ENCODE results near the gene CDC5L. TPM values are rescaled to one million over a fixed set of nuclear protein-coding genes. Genes with fewer than 3 reads are reported as not detected.

Gene CDC5L
- total RNA-seq, 1 experiment from 2014 or later: 22.1 TPM

DNA sequence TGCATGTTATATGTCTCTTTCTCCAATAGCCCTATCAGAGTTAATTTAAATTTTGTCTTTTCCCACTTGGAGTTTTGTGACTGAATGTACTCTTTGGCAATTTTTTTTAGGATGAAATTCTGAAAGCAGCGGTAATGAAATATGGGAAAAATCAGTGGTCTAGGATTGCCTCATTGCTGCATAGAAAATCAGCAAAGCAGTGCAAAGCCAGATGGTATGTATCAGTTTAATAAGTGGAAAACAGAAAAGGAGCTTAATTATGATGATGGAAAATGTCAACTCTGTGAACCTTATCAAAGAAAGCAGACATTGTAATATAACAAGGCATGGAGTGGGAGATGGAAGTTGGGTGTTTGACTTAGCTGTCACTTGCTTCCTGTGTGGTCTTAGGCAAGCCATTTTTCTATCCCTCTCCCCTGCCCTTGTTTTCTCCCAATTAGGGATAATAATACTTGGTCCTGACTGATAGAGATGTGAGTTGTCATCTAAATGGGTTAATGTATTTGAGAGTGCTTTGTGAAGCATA lies 2.7 kb downstream of the CDC5L start:
- DNase-seq: no peak
- H3K4me3 ChIP-seq (ENCODE audit: insufficient read depth, low read depth, low read length): no peak overlapping the region
- peaks cover 17% of the 10 kb centered on the region for H3K36me3 ChIP-seq (replicated peaks; ENCODE audit: control insufficient read depth, insufficient read depth, low read length)
- no peaks in the 10 kb centered on the region for H3K27me3 ChIP-seq (ENCODE audit: control insufficient read depth, insufficient read depth, low read length)

DNA sequence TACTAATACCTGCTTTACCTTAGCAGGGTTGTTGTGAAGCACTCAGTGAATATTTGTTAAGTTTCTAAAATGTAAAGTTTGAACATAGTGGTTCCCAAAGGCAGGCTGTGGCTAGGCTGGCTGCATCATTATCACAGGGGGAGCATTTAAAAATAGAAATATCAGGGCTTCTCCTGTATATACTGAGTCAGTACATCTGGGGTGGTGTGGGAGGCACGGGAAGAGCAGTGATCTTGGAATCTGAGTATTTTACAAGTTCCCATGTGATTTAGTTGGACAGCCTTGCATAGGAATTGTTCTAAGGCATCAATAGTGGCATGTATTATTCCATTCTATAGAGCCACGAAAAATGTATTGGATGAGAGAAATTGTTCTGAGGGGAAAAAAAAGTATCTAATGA lies 8.0 kb downstream of the CDC5L start:
- Histone ChIP-seq H3K36me3 (replicated peaks; ENCODE audit: control insufficient read depth, insufficient read depth, low read length) (peaks cover 38% of the 10 kb centered on the region), H3K4me3 (ENCODE audit: insufficient read depth, low read depth, low read length) (no peak overlapping the region), H3K27me3 (ENCODE audit: control insufficient read depth, insufficient read depth, low read length) (no peaks in the 10 kb centered on the region)
- DNase-seq: no peak

DNA sequence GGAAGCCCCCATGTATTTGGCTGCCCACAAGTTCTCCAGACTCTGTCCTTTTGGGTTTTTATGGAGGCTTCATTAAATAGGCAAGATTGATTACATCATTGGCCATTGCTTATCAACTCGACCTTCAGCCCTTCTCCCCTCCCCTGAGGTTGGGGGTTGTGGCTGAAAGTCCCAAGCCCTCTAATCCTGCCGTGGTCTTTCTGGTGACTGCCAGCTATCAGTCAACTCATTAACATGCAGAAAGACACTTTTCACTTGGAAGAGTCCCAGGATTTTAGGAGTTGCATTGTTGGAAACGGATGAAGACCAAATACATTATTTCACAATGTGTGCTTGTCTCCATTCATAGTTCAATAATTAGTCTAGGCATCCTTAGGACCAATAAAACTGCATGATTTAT lies 9.5 kb downstream of the CDC5L start:
- Histone ChIP-seq H3K36me3 (replicated peaks; ENCODE audit: control insufficient read depth, insufficient read depth, low read length) (peaks cover 44% of the 10 kb centered on the region), H3K4me3 (ENCODE audit: insufficient read depth, low read depth, low read length) (no peak overlapping the region), H3K27me3 (ENCODE audit: control insufficient read depth, insufficient read depth, low read length) (no peaks in the 10 kb centered on the region)
- no peak for DNase-seq

- no peak for DNase-seq
- Histone ChIP-seq H3K36me3 (replicated peaks; ENCODE audit: control insufficient read depth, insufficient read depth, low read length) (peaks cover 45% of the 10 kb centered on the region), H3K4me3 (ENCODE audit: insufficient read depth, low read depth, low read length) (no peak overlapping the region), H3K27me3 (ENCODE audit: control insufficient read depth, insufficient read depth, low read length) (no peaks in the 10 kb centered on the region)
These were observed 10.1 kb downstream of the CDC5L start for GRCh38 chr6:44397424-44398164.

- DNase-seq: no peak
- Histone ChIP-seq H3K36me3 (replicated peaks; ENCODE audit: control insufficient read depth, insufficient read depth, low read length) (peaks cover 37% of the 10 kb centered on the region), H3K4me3 (ENCODE audit: insufficient read depth, low read depth, low read length) (no peak overlapping the region), H3K27me3 (ENCODE audit: control insufficient read depth, insufficient read depth, low read length) (no peaks in the 10 kb centered on the region)
These were observed 12.5 kb downstream of the CDC5L start for GRCh38 chr6:44399991-44400390.

GRCh38 chr6:44400572-44400971 lies 13.1 kb downstream of the CDC5L start:
- DNase-seq: no peak
- no peaks in the 10 kb centered on the region for H3K27me3 ChIP-seq (ENCODE audit: control insufficient read depth, insufficient read depth, low read length)
- peaks cover 33% of the 10 kb centered on the region for H3K36me3 ChIP-seq (replicated peaks; ENCODE audit: control insufficient read depth, insufficient read depth, low read length)
- H3K4me3 ChIP-seq (ENCODE audit: insufficient read depth, low read depth, low read length): no peak overlapping the region

GRCh38 chr6:44401138-44401537 lies 13.6 kb downstream of the CDC5L start:
- no peak for DNase-seq
- peaks cover 29% of the 10 kb centered on the region for H3K36me3 ChIP-seq (replicated peaks; ENCODE audit: control insufficient read depth, insufficient read depth, low read length)
- no peaks in the 10 kb centered on the region for H3K27me3 ChIP-seq (ENCODE audit: control insufficient read depth, insufficient read depth, low read length)
- H3K4me3 ChIP-seq (ENCODE audit: insufficient read depth, low read depth, low read length): no peak overlapping the region

DNA sequence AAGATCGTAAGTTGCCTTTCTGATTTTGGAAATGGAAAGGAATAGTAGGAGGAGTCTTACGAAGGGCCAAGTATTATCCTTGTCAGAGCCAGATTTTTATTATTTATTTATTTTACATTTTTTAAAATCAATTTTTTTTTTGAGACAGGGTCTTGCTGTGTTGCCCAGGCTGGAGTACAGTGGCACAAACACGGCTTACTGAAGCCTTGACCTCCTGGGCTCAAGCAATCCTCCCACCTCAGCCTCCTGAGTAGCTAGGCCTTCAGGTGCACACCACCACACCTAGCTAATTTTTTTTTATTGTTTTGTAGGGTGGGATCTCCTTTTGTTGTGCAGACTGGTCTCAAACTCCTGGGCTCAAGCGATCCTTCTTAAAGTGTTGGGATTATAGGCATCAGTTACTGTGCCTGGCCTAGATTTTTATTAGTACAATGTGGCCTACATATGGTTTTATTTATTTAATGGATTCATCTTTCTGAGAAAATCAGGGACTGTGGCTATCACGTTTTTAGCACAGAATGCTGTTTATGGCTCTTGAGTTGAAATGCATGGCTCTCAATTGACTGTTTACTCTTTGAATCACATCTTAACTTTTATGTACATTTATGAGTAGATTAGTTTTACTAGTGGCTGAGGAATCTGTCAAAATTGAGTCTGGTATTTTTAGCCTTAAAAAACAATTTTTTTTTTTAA lies 16.7 kb downstream of the CDC5L start:
- Histone ChIP-seq H3K27me3 (ENCODE audit: control insufficient read depth, insufficient read depth, low read length) (no peaks in the 10 kb centered on the region), H3K36me3 (replicated peaks; ENCODE audit: control insufficient read depth, insufficient read depth, low read length) (peaks cover 18% of the 10 kb centered on the region), H3K4me3 (ENCODE audit: insufficient read depth, low read depth, low read length) (no peak overlapping the region)
- DNase-seq: no peak

DNA sequence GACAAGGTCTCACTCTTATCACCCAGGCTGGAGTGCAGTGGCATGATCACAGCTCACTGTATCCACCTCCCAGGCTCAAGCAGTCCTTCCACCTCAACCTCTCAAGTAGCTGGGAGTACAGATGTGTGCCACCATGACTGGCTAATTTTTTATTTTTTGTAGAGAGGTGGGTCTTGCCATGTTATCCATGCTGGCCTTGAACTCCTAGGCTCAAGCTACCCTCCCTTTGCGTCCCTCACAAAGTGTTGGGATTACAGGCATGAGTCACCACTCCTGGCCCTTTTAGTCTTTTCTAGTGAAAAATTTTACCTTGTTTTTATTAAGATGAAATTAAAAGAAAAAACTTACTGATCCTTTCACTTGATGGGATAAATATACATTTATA lies 17.2 kb downstream of the CDC5L start:
- H3K36me3 ChIP-seq (replicated peaks; ENCODE audit: control insufficient read depth, insufficient read depth, low read length): peaks cover 18% of the 10 kb centered on the region
- H3K27me3 ChIP-seq (ENCODE audit: control insufficient read depth, insufficient read depth, low read length): no peaks in the 10 kb centered on the region
- no peak overlapping the region for H3K4me3 ChIP-seq (ENCODE audit: insufficient read depth, low read depth, low read length)
- DNase-seq: no peak

DNA sequence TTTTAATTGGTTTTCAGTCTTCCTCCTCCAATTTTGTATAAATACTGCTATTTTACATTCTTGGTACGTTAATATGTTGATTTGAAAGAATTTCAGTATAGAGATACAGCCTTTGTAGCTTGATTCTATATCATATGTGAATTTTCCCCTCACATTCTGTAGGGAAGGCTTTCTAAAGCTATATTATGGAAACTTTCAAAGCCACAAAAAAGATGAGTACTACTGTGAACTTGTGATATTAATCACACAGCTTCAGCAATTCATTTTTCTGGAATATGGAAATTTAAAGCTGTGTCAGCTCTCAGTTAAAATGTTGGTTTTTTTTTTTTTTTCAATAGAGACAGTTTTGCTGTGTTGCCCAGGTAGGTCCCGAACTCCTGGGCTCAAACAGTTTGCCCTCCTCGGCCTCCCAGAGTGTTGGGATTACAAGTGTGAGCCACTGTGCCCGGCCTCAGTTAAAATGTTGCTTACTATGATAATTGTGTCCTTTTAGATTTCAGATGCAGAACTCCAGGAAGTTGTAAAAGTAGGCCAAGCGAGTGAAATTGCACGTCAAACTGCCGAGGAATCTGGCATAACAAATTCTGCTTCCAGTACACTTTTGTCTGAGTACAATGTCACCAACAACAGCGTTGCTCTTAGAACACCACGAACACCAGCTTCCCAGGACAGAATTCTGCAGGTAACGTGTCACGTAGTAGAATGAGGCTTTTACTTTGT lies 20.6 kb downstream of the CDC5L start:
- peaks cover 15% of the 10 kb centered on the region for H3K36me3 ChIP-seq (replicated peaks; ENCODE audit: control insufficient read depth, insufficient read depth, low read length)
- DNase-seq: no peak
- H3K27me3 ChIP-seq (ENCODE audit: control insufficient read depth, insufficient read depth, low read length): no peaks in the 10 kb centered on the region
- no peak overlapping the region for H3K4me3 ChIP-seq (ENCODE audit: insufficient read depth, low read depth, low read length)

- Histone ChIP-seq H3K27me3 (ENCODE audit: control insufficient read depth, insufficient read depth, low read length) (no peaks in the 10 kb centered on the region), H3K36me3 (replicated peaks; ENCODE audit: control insufficient read depth, insufficient read depth, low read length) (peaks cover 12% of the 10 kb centered on the region), H3K4me3 (ENCODE audit: insufficient read depth, low read depth, low read length) (no peak overlapping the region)
- DNase-seq: no peak
These were observed 21.8 kb downstream of the CDC5L start for GRCh38 chr6:44409207-44409794.

DNA sequence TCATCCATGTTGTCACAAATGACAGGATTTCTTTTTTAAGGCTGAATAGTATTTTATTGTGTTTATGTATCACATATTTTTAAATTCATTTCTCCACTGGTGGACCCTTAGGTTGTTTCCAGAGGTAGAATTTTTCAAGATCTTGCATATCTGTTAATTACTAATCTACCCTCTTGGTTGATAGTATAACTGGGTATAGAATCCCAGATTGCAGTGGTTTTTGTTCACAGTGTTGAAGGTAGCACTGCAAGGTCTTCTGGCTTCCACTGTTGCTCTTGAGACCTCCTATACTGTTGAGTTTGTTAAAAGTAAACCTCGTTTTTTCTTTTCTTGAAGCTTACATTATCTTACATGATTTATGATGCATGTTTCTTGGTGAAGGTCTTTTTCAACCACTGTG lies 22.9 kb downstream of the CDC5L start:
- Histone ChIP-seq H3K27me3 (ENCODE audit: control insufficient read depth, insufficient read depth, low read length) (no peaks in the 10 kb centered on the region), H3K36me3 (replicated peaks; ENCODE audit: control insufficient read depth, insufficient read depth, low read length) (peaks cover 8% of the 10 kb centered on the region), H3K4me3 (ENCODE audit: insufficient read depth, low read depth, low read length) (no peak overlapping the region)
- no peak for DNase-seq

- Histone ChIP-seq H3K4me3 (ENCODE audit: insufficient read depth, low read depth, low read length) (no peak overlapping the region), H3K36me3 (replicated peaks; ENCODE audit: control insufficient read depth, insufficient read depth, low read length) (peaks cover 8% of the 10 kb centered on the region), H3K27me3 (ENCODE audit: control insufficient read depth, insufficient read depth, low read length) (no peaks in the 10 kb centered on the region)
- DNase-seq: no peak
These were observed 23.6 kb downstream of the CDC5L start for GRCh38 chr6:44411141-44411540.

GRCh38 chr6:44415449-44415848 lies 27.9 kb downstream of the CDC5L start:
- Histone ChIP-seq H3K27me3 (ENCODE audit: control insufficient read depth, insufficient read depth, low read length) (no peaks in the 10 kb centered on the region), H3K36me3 (replicated peaks; ENCODE audit: control insufficient read depth, insufficient read depth, low read length) (peaks cover 5% of the 10 kb centered on the region), H3K4me3 (ENCODE audit: insufficient read depth, low read depth, low read length) (no peak overlapping the region)
- no peak for DNase-seq

Data from H7 (cell line).